HG02642 (cell line): ENCODE data around the gene IRX4.

Experiments used
- ATAC-seq: cut with Tn5 transposase; IDR thresholded peaks from one replicate; pipeline ENCODE4 v1.9.1; 2021; ENCODE audit warnings: mild to moderate bottlenecking; ENCODE audit not compliant: unreplicated experiment, poor library complexity

Gene IRX4

DNA sequence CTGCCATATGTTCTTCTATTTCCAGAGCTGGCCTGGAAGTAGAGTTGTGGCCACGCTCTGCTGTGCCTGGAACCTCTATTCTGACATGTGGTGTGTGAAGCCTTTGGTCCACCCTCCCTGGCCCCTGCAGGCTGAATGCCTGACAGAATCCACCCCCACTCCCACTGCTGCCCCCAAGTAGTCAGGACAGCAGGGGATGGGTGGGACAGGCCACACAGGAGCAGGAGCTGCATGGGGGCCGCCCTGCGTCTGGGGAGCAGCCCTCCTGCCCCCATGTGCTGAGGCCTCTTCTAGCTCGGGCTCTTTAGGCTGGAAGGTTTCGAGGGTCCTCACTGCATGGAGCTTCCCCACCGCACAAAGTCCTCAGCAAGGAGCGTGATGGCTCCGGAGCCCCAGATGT lies 32.6 kb upstream of the IRX4 start:
- no peak for ATAC-seq

DNA sequence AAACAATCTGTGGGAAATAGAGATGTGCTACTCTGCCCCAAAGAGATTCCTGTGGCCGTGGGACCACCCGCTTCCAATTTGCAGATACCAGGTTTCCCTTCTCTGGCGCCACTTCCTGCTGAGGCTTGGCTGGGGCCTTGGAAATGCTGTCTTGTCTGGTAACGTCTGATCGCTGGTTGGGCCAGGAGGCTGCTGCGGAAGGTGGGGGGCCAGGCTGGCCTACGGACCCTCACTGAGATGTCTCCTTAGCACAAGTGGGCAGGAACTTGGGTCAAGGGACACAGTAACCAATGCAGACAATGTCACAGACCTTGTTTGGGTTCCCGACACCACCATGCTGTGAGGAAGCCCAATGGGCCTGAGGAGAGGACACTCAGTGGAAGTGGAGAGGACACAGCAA lies 31.7 kb upstream of the IRX4 start:
- ATAC-seq: no peak

DNA sequence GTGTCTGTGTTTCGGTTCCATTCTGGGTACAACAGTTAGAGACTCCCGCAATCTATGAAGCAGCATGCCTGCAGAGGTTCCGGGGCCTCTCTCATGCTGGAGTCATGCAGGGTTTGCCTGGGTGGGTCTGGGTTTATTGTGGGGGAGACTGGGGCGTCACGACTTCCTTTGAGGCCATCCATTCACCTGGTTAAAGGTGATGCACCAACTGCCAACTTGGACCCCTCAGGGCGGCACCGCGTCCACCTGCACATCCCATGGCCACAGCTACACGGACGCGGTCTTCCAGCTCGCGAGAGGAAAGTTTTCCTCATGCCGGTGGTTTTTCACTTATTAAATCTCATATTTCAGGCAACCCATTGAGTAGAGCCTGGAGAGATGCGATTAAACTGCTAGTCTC lies 30.9 kb upstream of the IRX4 start:
- no peak for ATAC-seq

DNA sequence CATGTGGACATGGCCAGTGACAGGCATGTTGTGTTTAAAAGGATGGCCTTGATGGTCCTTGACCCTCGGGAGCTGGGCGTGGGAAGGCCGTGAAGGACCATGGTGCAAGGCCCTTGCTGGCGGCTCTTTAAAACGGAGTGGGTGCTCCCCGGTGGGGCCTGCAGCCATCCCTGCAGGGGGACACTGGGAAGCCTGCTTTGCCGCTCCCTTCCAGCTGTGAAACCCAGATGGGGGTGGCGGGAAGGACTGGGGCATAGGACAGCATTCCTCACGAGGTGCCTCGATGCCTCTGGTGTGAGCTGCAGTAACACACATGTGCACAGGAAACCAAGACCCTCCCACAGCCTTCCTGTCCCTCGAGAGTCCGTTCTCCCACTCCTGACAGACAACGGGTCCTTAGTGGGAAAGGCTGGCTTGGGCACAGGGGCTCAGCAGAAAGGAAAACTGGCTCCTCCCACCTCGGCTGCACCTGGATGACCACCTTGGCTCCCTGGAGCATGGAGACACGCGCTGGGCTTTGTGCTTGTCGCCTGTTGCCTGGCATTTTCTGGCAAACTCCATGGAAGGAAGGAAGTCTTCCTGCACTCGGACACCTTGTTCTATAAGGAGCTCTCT lies 30.3 kb upstream of the IRX4 start:
- no peak for ATAC-seq

DNA sequence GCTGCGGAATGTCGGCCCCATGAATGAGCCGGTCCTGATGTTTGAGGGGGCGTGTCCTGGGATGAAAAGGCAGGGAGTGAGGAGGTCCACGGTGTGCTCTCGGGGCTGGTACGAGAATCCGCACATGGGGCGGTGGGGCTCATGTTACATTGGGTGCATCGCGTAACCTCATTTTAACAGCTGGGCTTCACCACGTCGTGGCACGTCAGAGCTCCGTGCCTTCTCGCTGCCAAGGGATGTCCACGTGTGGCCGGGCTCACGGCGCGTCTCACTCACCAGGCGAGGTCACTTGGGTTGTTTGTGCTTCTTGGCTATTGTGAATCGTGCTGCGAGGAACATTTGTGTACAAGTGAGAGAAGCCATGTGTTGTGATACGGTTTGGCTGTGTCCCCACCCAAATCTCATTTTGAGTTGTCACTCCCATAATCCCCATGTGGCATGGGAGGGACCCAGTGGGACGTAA lies 29.1 kb upstream of the IRX4 start:
- ATAC-seq: no peak

DNA sequence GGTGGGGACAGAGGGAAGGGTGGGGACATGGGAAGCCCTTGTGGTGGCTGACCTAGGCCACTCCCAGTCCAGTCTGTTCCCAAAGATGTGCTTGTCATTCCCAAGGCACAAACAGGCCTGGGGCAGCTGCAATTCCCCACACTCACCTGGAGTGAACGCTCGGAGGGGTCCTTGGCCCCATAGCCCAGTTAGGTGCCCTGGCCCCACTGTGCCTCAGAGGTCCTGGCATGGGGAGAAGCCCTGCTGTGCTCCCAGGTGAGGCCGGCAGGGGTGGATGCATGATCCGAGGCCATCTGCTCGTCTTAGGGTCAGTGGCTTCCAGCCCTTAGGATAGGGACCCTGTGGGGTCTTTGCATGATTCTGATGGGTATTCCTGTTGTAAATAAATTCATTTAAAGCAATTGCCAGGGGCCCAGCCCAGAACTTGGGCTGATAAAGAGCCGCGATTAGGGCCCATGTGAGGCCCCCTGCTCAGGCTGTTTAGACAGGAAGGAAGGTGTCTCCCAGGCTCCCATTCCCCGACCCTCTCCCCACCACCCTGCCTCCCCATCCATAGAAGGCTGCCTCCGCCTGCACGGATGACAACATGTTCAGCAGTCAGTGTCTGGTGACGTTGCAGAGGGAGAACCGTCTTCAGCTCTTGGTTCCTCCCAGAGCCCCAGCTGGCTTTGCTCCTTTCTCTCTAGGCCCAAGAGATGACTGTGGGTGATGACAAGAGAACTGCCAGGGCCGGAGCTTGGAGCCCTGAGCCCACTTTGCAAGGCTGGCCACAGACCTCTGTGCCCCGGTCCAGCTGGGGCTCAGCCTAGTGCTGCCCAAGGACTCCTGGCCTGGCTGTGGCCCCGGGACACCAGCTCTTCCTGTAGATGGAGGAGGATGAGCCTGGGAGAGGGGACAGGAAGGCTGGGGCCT lies 28.4 kb upstream of the IRX4 start:
- no peak for ATAC-seq

DNA sequence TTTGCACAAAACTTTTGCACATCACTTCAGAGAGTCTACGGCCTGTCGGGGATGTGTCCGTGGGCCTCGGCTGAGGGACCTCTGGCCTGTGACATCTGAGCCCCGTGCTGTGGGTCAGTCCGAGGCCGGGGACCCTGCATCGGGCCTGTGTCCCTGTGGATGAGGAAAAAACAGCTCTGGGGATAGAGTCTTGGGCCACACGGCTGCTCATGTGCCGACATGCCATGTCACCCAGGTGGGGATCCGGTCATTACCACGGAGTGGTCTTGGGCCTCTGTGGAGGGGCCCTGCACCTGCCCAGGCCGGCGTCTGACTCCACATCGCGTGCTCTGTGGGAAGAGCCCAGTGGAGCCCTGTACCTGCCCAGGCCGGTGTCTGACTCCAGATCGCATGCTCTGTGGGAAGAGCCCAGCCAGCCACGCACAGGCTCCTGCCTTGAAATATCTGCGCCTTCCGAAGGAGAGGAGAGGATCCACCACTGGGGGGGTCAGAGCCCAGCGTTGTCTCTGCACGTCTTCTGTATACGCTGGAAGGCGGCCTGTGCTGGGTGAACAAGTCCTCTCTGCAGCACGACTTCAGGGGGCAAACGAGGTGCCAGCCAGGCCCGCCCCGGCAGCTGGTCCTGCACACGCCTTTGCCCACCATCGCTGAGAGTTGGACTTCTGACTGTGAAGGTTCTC lies 27.5 kb upstream of the IRX4 start:
- no peak for ATAC-seq

DNA sequence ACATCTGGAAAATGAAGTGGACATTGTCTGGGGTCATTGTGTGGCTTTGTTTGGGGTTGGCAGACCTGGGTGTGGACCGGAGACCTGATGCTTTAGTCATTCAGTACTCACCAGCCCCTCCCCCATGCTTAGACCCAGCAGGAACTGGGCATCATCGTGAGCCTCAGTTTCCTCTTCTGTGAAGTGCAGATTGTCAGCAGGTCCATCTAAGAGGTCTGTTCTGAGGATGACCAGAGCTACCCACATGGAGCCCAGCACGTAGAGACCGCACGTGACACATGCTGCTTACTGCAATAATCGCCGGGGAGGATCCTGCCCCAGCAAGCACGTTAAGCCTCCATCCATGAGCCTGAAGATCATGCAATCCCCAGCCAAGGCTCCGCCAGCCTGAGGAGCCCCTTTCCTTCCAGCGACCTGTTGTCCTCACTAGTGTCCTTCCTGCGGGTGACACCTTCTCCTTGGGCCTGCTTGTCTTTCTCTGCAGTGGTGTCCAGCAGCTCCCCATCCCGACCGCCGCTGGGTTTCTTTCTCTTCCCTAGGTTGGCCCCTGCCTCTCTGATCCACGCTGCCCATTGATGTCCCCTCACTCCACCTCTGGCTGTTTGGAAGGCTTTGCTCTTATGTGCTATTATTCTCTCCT lies 26.7 kb upstream of the IRX4 start:
- ATAC-seq: no peak

DNA sequence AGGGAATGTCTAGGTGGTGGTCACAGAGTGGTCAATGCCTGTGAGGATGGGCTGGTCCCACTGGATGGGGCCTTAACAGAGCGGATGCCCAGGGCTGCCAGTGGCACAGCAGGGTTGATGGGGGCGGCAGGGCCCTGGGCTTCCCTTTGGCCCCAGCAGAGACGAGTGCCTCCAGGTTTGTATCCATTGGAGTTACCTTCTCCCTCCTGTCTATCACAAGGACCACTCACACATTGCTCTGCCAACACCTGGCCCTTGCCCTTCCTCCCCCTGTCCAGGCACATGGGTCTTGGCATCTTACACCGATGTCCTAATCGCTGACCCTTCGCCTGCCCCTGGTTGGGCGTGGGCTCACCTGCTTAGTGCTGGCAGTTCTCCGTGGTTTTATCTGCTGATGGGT lies 26.2 kb upstream of the IRX4 start:
- ATAC-seq: no peak

DNA sequence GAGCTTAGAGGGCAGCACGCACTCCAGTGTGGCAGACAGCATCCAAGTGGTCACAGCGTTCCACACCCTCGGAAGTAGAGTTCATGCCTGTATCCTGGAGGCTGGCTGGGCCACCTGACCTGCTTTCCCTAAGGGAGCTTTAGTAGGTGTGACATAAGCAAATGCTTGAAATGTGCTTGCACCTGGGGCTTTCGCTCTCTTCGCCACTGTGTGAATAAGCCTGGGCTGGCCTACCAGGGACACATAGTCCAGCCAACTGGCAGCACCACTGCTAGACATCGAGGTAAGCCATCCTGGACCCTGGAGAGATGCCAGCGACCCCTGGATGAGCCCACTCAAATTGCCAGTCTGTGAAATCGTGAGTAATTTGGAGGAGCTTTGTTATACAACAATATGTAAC lies 24.9 kb upstream of the IRX4 start:
- ATAC-seq: no peak

DNA sequence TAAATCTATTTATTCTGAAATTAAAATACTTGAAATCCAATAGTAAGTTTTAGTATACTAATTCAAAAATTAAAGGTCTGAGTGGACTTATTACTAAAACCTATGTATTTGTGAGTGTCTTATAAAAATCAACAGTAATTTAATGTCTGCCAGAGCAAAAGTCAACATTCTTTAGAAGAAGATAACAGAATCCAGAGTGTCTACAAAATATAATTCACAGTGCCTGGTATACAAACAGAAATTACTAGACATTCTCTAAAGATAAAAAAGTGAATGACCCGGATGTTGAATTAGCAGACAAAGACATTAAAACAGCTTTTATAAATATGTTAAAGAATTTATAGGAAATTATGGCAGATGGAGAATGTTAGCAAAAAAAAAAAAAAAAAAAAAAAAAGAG lies 22.4 kb upstream of the IRX4 start:
- ATAC-seq: no peak

DNA sequence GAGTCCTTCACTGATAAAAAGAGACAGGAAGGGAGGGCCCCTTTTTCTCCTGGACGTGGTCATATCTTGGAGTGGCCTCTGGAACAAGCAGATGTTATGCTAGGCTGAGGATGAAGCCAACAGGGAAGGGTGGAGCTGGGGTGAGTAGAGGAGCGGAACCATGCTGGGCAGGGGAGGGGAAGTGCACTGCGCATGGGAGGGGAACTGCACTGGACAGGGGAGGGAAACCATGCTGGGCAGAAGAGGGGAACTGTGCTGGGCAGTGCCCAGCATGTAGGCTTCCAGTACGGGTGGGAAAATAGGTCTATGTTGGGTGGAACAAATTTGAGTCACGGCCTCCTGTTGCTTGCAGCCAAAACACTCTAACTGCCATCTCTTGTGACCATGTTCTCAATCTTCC lies 19.3 kb upstream of the IRX4 start:
- no peak for ATAC-seq

DNA sequence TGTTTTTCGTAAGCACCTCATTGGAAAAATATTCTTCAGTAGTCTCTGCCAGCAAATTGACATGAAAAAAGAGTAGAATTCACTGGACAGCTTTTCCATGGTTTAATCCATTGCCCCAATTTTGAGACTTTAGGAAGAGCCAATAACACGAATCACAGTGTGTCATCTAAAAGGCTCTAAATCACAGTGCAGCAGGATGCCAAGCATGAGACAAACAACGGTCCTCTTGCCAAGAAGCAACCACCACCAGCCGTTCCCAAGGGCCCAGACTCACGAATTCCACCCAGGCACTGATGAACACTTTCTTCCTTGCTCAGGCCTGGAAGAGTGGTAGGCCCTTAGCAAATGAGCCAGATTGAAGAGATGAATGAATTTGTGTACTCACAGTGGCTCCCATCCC lies 18.3 kb upstream of the IRX4 start:
- no peak for ATAC-seq

DNA sequence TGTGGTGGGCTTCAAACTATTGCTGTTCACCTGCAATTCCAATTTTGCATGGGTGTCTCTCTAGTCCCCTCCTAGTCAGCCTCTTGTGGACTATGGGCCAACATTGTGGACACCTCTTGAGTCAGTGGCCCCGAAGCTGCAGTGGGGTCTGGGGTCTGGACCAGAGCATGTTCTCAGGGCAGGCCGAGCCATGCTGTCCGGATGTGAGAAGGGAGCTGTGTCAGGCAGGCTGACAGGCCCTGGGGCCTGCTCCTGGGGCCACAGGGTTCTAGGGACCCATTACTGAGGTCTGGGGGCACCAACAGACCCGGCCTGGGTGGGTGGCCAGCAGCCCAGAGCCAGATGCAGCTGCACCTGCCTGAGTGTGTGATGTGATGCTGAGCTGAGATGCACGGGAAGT lies 16.5 kb upstream of the IRX4 start:
- ATAC-seq: no peak

DNA sequence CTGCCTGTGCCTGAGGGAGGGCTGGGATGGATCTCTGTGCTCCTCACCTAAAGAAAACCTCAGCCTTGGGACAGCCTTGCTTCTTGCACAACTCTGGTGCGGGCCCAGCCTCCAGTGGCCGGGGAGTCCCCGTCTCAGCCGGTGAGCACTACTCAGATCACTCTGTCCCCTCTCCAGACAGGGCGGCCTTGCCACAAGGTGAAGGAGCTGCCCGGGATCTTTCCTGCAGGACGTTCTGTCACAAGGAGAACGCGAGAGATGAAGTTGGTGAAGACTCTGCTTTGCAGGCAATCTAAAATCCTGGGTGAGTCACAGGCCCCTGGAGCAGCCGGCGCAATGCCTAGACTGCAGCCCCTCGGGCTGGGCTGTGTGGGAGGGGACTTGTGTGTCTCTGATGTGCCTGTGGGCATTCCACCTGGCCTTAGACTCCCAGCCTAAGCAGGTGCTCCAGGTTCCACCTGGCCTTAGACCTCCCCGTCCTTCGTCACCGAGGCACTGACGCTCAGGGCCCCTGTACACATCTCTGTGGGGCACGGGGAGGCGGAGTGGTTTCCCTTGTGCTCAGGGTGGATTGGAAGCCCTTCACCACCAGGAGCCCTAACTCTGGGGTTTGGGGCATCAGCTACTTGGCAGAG lies 15.2 kb upstream of the IRX4 start:
- no peak for ATAC-seq

DNA sequence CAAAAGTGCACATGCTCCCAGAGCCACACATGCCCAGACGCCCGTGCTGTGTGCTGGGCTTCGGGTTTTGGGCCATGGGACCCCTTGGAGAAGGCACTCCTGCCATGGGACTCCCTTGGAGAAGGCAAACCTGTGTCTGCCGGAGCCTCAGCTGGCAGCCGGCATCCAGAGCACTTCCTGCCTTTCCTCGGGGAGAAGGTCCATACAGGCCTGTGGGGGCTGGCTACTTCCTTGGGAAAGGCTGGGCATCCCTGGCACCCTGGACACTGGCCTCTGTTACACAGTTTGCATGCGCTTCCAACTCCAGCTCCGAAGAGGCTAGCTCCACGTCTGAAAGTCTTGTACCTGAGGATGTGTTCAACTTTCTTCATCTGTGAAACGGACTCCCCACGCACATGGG lies 14.7 kb upstream of the IRX4 start:
- ATAC-seq: no peak

DNA sequence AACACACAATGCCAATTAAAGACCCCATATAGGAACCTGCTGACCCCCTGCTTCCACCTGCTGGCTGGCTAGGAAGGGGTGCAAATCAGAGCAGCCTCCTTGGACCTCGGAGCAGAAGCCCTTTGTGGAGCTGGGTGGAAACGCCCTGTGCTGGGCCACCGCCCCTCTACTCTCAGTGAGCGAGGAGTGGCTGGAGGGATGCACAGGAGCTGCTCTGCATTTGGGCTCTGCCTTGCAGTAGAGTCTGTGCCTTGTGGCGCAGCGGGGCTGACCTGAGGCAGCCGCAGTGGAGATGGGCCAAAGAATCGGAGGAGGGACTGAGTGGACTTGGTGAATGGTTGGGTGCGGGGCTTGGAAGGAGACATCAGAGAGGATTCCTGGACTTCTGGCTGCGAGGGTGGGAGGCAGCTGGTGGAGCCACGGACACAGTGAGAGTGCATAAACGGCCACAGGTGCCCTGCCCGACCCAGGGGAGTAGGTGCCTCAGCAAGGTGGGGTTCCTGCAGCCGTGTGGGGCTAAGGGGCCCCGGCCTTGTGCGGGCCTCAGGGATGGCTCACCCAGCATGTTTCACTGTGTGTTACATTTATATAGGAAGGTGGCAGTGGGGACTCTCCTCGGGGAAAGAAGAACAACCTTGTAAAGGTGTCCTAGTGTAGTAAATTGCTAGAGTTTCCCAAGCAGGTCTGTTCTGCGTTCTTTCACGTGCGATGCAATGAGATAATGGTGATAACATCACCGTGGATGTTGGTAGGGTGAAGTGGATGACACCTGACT lies 14.1 kb upstream of the IRX4 start:
- no peak for ATAC-seq

DNA sequence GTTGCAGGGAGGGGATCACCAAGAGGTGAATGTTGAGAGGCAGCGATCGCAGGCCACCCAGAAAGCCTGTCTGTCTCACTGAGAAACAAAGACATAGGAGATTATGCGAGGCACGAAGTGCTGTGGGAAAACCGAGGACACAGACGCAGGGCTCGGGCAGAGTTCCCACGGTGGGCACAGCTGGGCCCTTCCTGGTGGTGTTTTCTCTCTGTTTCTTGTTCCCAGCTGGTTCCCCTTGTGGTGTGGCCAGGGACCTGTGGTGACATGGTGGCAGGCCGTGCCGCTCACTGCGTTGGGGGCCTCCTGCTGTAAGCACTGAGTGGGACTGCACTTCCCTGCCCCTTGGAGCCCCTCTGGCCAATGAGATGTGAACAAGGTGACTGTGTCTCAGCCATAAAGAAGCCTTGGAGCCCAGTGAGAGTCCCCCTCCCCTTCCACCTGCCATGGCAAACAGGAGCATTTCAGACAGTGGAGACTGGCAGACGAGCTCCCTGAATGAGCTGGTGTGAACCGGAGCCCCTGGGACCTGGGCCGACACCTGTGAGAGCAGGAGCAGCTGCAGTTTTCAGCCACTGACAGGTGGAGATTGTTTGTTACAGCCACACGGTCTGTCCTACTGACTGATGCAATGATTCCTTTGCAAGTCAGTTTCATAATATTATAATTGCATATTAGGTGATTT lies 13.2 kb upstream of the IRX4 start:
- no peak for ATAC-seq

DNA sequence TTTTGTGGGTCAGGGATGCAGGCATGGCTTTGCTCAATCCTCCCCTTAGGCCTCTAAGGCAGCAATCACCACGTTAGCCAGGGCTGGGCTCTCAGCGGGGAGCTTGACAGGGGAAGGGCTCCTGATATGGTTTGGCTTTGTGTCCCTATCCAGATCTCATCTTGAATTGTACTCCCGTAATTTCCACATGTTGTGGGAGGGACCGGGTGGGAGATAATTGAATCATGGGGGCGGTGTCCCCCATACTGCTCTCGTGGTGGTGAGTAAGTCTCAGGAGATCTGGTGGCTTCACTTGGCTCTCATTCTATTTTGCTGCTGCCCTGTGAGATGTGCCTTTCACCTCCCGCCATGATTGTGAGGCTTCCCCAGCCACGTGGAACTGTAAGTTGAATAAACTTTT lies 11.5 kb upstream of the IRX4 start:
- no peak for ATAC-seq
